Measurements from ENCODE around the gene UTF1. TPM values are rescaled to one million over a fixed set of nuclear protein-coding genes. Genes with fewer than 3 reads are reported as not detected.

Gene UTF1
- total RNA-seq, 4 donors from 2014 or later: not detected

DNA sequence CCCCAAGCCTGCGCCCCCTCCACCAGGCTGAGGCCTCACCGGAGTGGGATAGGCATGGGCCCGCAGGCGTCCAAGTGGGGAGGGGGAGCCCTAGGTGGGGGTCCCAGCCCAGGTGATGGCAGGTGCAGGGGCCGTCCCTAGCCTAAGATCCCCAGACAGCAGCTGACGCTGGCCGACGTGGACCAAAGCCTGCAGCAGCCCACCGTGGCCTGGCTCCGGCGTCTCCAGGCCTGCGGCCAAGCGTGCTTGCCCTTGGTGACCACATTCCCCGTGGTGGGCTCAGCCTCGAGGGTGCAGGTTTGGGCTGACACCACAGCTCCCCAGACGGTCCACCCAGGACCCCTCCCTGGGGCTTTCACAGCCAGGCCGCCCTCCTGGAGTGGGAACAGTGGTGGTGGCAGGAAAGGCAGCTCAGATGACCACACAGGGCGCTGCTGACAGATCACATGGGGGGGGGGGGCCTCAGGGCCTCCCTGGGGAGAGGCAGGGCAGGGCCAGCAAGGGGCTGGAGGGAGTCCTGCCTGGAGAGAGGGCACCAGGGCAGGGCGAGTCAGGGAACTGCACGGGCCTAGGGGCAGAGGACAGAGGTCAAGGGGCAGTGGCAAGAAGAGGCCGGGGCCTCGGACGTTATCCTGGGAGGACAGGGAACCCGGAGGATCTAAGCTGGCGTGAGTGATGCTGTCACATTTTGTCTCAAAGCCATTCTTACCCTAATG is 47.4 kb downstream of the UTF1 start:
- TF ChIP-seq, protein P1, sequence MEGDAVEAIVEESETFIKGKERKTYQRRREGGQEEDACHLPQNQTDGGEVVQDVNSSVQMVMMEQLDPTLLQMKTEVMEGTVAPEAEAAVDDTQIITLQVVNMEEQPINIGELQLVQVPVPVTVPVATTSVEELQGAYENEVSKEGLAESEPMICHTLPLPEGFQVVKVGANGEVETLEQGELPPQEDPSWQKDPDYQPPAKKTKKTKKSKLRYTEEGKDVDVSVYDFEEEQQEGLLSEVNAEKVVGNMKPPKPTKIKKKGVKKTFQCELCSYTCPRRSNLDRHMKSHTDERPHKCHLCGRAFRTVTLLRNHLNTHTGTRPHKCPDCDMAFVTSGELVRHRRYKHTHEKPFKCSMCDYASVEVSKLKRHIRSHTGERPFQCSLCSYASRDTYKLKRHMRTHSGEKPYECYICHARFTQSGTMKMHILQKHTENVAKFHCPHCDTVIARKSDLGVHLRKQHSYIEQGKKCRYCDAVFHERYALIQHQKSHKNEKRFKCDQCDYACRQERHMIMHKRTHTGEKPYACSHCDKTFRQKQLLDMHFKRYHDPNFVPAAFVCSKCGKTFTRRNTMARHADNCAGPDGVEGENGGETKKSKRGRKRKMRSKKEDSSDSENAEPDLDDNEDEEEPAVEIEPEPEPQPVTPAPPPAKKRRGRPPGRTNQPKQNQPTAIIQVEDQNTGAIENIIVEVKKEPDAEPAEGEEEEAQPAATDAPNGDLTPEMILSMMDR (IDR thresholded peaks at IDR 0.05; ENCODE audit: low read depth): no peak

DNA sequence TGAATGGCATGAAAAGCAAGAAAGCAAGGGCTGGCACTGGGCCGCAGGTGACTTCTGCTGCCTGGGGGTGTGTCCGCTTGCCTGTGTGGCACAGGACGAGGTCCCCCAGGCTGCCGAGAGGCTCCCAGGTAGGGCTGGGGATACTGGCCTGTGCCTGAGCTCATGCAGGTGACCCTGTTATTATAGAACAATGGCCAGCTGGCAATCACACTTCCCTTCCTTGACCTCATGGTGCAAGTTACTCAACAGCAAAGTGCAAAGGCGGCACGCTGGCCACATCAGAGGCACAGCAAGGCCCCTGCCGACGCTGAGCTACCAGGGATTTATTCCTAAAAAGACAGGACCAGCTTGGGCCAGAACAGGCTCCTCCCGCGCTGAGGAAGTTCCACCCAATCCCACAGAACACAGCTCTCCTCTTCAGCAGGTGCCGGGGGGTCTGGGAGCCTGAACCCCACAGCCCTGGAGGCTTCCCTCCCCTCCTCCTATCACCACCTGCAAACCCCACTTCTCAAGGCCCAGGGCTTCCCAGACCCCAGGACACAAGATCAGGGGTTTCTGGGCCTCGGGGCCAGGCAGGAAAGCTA is 48.1 kb downstream of the UTF1 start:
- TF ChIP-seq, protein P1 (IDR thresholded peaks at IDR 0.05; ENCODE audit: low read depth): no peak

DNA sequence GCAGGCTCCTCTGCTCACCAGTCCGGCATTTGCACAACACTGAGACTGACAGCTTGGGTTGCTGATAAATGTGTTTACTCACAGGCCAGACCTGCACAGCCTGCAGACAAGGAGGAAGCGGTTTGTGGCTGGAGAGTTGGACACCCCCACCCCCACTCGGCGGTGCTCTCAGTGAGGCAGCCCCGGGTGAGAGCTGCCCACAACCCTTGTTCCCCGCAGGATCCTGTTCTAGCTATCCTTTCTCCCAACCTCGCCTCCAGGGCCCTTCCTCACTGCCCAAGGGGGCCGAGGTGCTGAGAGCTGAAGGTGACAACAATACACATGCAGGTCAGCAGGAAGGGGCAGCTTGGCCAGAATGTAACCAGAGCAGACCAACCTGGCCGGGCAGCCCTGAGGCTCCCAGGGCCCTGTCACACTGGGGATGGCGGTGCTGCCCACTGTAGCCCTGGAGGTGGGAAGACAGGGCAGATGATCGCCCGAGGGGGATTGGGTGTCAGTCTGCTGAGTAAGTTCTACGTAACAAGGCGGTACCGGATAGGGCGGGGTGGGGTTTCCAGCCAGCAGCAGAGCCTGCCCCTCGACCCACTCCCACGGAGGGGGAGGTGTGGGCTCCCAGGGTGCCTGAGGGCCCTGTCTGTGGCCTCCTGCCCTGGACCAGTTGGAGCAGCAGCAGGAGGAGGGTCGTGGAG is 48.7 kb downstream of the UTF1 start:
- TF ChIP-seq, protein P1 (IDR thresholded peaks at IDR 0.05; ENCODE audit: low read depth): no peak

DNA sequence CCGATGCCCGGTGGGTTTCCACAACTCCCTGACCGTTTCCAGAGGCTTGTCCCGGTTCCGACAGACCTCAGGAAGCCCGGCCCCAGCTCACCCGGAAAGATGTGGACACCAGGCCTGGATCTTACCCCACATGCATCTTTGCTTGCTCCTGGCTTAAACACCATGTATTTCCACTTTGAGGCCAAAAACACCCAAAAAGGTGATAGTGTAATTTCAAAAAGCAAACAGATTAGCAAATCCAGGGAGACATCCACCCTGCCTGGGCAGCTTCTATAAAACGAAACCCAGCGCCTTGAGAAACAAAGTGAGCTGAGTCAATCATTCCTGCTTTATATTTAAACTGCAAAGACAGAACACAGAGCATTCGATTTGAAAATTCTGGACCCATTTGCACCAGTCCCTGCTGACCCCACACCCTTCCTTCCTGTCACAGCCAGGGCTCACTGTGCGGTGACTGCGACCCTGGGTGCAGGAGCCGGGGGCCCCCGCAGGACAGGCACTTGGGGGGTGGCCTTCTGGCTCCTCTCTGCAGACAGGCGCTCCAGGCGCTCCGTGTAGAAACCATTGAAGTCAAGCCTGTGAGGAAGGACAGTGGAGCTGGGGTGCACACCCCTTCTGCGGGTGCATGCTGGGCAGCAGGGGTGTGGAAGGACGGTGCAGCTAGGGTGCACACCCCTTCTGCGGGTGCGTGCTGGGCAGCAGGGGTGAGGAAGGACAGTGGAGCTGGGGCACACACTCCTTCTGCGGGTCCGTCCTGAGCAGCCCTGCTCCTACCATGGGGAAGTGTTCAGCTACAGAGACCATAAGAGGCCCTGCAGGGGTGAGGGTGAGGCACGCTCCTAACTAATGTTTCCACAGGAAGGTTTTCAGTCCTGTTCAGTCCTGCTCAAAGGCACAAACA is 49.6 kb downstream of the UTF1 start:
- TF ChIP-seq, protein P1 (IDR thresholded peaks at IDR 0.05; ENCODE audit: low read depth): no peak

DNA sequence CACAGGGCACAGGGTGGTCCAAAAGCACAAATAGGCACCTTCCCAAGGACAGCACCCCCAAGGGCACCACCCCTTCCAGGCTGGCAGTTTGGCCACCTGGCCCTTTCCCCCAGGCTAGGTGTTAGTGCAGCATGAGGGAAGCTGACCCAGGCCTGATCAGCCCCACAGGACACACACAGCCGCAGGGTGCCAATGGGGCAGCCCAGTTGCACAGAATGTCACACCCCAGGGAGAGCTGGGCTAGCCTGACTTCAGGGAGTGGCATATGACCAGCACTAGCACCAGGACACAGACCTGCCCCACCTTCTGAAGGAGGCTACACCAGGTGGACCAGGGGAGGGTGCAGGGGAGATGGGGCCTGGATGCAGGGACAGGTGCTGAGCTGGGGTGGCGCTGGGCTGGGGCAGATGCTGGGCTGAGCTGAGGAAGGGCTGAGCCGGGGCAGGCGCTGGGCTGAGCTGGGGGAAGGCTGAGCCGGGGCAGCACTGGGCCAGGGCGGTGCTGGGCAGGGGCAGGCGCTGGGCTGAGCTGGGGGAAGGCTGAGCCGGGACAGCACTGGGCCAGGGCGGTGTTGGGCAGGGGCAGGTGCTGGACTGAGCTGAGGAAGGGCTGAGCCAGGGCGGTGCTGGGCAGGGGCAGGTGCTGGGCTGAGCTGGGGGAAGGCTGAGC is 50.5 kb downstream of the UTF1 start:
- TF ChIP-seq, protein P1 (IDR thresholded peaks at IDR 0.05; ENCODE audit: low read depth): no peak

DNA sequence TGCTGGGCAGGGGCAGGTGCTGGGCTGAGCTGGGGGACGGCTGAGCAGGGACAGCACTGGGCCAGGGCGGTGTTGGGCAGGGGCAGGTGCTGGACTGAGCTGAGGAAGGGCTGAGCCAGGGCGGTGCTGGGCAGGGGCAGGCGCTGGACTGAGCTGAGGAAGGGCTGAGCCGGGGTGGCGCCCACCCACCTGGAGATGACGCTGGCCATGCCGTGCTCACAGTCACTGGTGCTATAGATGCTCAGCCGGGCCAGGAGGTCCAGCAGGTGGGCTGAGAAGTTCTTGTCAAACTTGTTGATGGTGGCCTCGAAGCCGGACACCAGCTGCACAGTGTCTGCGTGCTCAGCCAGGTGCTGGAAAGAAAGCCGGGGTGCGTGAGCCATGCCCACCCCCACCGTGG is 51.1 kb downstream of the UTF1 start:
- TF ChIP-seq, protein P1 (IDR thresholded peaks at IDR 0.05; ENCODE audit: low read depth): no peak

Other genes starting within 250 kb of the UTF1 start
- under 1 TPM in 1 of 4 donors, not detected in 3; 0.38 TPM for gene ADGRA1, start 142.3 kb upstream of the UTF1 start, total RNA-seq
- not detected for gene KNDC1, start 70.0 kb upstream of the UTF1 start, total RNA-seq
- gene VENTX, start 7.6 kb downstream of the UTF1 start, total RNA-seq: 1 to 10 TPM; 1.3 to 3.6 (median 2.9) TPM
- 10 to 100 TPM in 1 of 4 donors, 1 to 10 TPM in 2, under 1 TPM in 1; 0.65 to 27.9 (median 3.3) TPM for gene ADAM8, start 46.7 kb downstream of the UTF1 start, total RNA-seq
- gene TUBGCP2, start 78.7 kb downstream of the UTF1 start, total RNA-seq: 10 to 100 TPM; 24.5 to 43.9 (median 36.8) TPM
- 10 to 100 TPM; 17.2 to 29.0 (median 25.3) TPM for gene ZNF511, start 78.7 kb downstream of the UTF1 start, total RNA-seq
- under 1 TPM in 1 of 4 donors, not detected in 3; 0.34 TPM for gene CALY, start 106.7 kb downstream of the UTF1 start, total RNA-seq
- gene PRAP1, start 117.2 kb downstream of the UTF1 start, total RNA-seq: not detected
- gene FUOM, start 127.8 kb downstream of the UTF1 start, total RNA-seq: 10 to 100 TPM; 16.5 to 43.2 (median 29.6) TPM
- gene ECHS1, start 143.1 kb downstream of the UTF1 start, total RNA-seq: 100 to 1,000 TPM; 106 to 317 (median 123) TPM
- 10 to 100 TPM in 1 of 4 donors, 1 to 10 TPM in 3; 2.4 to 18.6 (median 8.1) TPM for gene PAOX, start 149.0 kb downstream of the UTF1 start, total RNA-seq
- gene MTG1, start 163.9 kb downstream of the UTF1 start, total RNA-seq: 10 to 100 TPM; 14.8 to 29.7 (median 23.1) TPM
- gene SPRN, start 194.4 kb downstream of the UTF1 start, total RNA-seq: not detected
- gene SCART1, start 223.7 kb downstream of the UTF1 start, total RNA-seq: 1 to 10 TPM; 1.8 to 5.5 (median 2.0) TPM